ENCODE results near the gene ZG16. TPM values are rescaled to one million over a fixed set of nuclear protein-coding genes. Genes with fewer than 3 reads are reported as not detected.

Gene ZG16
- polyA plus RNA-seq, 1 experiment = not detected

- TF ChIP-seq, protein P1, sequence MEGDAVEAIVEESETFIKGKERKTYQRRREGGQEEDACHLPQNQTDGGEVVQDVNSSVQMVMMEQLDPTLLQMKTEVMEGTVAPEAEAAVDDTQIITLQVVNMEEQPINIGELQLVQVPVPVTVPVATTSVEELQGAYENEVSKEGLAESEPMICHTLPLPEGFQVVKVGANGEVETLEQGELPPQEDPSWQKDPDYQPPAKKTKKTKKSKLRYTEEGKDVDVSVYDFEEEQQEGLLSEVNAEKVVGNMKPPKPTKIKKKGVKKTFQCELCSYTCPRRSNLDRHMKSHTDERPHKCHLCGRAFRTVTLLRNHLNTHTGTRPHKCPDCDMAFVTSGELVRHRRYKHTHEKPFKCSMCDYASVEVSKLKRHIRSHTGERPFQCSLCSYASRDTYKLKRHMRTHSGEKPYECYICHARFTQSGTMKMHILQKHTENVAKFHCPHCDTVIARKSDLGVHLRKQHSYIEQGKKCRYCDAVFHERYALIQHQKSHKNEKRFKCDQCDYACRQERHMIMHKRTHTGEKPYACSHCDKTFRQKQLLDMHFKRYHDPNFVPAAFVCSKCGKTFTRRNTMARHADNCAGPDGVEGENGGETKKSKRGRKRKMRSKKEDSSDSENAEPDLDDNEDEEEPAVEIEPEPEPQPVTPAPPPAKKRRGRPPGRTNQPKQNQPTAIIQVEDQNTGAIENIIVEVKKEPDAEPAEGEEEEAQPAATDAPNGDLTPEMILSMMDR (IDR thresholded peaks at IDR 0.05; ENCODE audit: insufficient read depth, low read depth, low read length) = peak; percentile 55
- Histone ChIP-seq H3K4me3 (ENCODE audit: low read depth, low read length) (peak overlapping the region; percentile 67), H3K27me3 (ENCODE audit: control insufficient read depth, insufficient read depth, low read length) (no peaks in the 10 kb centered on the region), H3K36me3 (ENCODE audit: control insufficient read depth, insufficient read depth, low read length) (peaks cover 16% of the 10 kb centered on the region)
- peak; percentile 65 for DNase-seq (ENCODE audit: low read depth)
- POLR2A ChIA-PET = interaction anchor here (0.6 to 1.4 kb wide), 2 partner anchors 8 to 98 kb away, joined by 3 to 4 read pairs; partner anchors contain the start of gene PAGR1
- CTCF ChIA-PET = interaction anchor here (0.6 to 3.0 kb wide), 17 partner anchors 9 to 248 kb away, joined by 3 to 30 read pairs (median 5); partner anchors contain the start of genes ASPHD1, KIF22, MVP and PAGR1
Observed at GRCh38 chr16:29807426-29808218, 29.6 kb downstream of the ZG16 start.

DNA sequence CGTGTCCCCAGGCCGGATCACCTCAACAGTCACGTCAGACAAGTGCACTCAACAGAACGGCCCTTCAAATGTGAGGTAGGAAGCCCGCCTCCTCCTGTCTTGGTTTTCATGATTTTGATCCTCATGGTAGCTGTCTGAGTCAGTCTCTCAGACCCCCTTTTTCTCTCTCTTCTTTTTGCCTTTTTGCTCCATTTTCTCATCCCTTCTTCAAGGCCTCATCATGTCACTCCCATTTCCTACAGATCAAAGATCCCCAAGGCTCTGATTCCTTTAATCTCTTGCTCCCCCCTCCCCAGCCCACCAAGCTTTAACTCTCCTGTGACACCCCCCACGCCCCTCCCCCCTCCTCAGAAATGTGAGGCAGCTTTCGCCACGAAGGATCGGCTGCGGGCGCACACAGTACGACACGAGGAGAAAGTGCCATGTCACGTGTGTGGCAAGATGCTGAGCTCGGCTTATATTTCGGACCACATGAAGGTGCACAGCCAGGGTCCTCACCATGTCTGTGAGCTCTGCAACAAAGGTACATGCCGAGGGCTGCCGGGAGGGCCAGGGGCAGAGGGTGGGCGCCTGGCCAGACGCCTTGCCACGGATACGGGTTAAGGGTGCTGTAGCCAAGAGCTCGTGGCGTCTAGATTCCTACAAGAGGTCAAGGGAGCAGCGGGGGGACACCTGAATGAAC lies 30.3 kb downstream of the ZG16 start:
- CTCF ChIA-PET = interaction anchor here (0.6 to 3.0 kb wide), 14 partner anchors 8 to 224 kb away, joined by 3 to 30 read pairs (median 6); partner anchors contain the start of genes ASPHD1, KIF22, MVP and PAGR1
- no peak for DNase-seq (ENCODE audit: low read depth)
- H3K4me3 ChIP-seq (ENCODE audit: low read depth, low read length) = peak overlapping the region; percentile 67
- TF ChIP-seq, protein P1 (IDR thresholded peaks at IDR 0.05; ENCODE audit: insufficient read depth, low read depth, low read length) = no peak
- peaks cover 16% of the 10 kb centered on the region for H3K36me3 ChIP-seq (ENCODE audit: control insufficient read depth, insufficient read depth, low read length)
- POLR2A ChIA-PET = no interaction called here
- no peaks in the 10 kb centered on the region for H3K27me3 ChIP-seq (ENCODE audit: control insufficient read depth, insufficient read depth, low read length)

GRCh38 chr16:29809031-29809747 lies 31.1 kb downstream of the ZG16 start:
- TF ChIP-seq, protein P1 (IDR thresholded peaks at IDR 0.05; ENCODE audit: insufficient read depth, low read depth, low read length) = no peak
- H3K4me3 ChIP-seq (ENCODE audit: low read depth, low read length) = no peak overlapping the region
- ChIA-PET CTCF (interaction anchor here (1.2 to 3.0 kb wide), 4 partner anchors 7 to 39 kb away, joined by 4 to 30 read pairs (median 15); partner anchors contain the start of genes MVP and PAGR1), POLR2A (no interaction called here)
- H3K27me3 ChIP-seq (ENCODE audit: control insufficient read depth, insufficient read depth, low read length) = no peaks in the 10 kb centered on the region
- H3K36me3 ChIP-seq (ENCODE audit: control insufficient read depth, insufficient read depth, low read length) = peaks cover 16% of the 10 kb centered on the region
- DNase-seq (ENCODE audit: low read depth) = no peak

GRCh38 chr16:29809850-29810698 lies 32.0 kb downstream of the ZG16 start:
- Histone ChIP-seq H3K36me3 (ENCODE audit: control insufficient read depth, insufficient read depth, low read length) (peaks cover 16% of the 10 kb centered on the region), H3K27me3 (ENCODE audit: control insufficient read depth, insufficient read depth, low read length) (no peaks in the 10 kb centered on the region), H3K4me3 (ENCODE audit: low read depth, low read length) (no peak overlapping the region)
- TF ChIP-seq, protein P1 (IDR thresholded peaks at IDR 0.05; ENCODE audit: insufficient read depth, low read depth, low read length) = no peak
- ChIA-PET POLR2A (interaction anchor here (0.6 to 1.1 kb wide), 2 partner anchors 15 to 41 kb away, joined by 4 to 17 read pairs; no protein-coding TSS in a partner anchor), CTCF (interaction anchor here (1.0 kb wide), 1 partner anchor 212 kb away, joined by 3 read pairs; no protein-coding TSS in a partner anchor)
- no peak for DNase-seq (ENCODE audit: low read depth)

Measured in BJ (cell line).